GM18520 (cell line): Measurements from ENCODE around the gene PRDX5.
A peak's percentile ranks its signal among the peaks of the same experiment; 100 is the strongest.
"Not testable (repeated sequence)": the region's sequence is repeated elsewhere in the genome, so short reads cannot be mapped to it uniquely, and the experiment has no call there.

Experiments
- ATAC-seq: cut with Tn5 transposase; IDR thresholded peaks from one replicate; pipeline ENCODE4 v1.9.1; 2021; ENCODE audit not compliant: unreplicated experiment

PRDX5 gene

DNA sequence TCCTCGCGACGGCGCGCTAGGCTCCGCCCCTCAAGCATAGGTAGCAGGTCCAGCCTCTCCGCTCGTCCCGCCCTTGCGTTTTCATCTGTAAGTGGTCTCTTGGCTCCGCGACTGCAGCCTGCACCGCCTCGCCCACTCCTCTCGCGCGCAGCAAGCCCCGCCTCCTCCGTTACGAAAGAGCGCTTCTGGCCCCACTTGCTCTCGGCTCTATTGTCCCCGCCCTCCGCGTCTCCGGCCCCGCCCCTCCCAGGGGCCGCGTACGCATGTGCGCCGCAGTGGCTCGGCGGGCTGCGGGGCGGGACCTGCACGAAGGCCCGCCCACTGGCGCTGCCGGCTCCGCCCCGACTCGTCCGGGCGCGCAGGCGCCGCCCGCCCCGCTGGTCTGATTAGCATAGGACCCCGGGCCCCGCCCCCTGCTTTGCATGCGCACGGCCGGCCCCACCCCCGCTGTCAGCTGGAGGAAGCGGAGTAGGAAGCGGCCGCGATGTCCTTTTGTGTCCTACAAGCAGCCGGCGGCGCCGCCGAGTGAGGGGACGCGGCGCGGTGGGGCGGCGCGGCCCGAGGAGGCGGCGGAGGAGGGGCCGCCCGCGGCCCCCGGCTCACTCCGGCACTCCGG, 12.7 kb upstream of the PRDX5 start, which contains the start of gene ESRRA:
Gene ESRRA (plus strand): TSS at position 450 of the 616 bp plus-strand sequence. CDS start 1,656 bp downstream, outside the sequence.
- ATAC-seq = peak; percentile 65

DNA sequence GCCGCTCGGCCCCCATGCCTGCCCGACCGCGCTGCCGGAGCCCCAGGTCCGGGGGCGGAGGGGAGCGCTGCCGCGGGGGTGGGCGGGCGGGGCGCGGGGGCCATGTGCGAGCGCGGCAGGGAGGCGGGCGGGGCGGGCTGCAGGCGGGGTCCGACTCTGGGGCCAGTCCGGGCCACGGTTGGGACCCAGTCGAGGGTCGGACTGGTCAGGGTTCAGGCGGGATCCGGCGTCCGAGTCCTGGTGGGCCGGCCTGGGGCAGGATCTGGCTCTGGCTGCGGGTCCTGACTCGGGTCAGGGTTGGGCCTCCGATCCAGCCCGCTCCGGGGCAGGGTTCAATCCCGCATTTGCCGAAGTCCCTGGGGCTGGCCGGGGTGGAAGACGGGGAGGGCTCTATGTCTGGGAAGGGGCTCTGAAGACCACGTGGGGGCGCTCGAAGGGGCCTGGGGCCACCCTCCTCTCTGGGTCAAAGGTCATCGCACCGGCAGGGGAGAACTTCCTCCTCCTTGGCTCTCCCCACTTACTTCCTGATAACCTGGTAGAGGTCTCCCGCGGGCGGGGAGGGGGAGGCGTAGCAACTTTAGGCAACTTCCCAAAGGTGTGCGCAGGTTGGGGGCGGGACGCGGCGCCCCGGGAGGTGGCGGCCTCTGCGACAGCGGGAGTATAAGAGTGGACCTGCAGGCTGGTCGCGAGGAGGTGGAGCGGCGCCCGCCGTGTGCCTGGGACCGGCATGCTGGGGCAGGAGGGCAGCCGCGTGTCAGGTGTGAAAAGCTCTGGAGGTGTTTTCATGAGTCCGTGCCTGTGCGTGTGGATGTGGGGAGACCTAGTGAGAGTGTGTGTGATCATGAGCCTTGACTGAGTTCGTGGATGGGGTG, 12.0 kb upstream of the PRDX5 start:
- ATAC-seq = no peak

DNA sequence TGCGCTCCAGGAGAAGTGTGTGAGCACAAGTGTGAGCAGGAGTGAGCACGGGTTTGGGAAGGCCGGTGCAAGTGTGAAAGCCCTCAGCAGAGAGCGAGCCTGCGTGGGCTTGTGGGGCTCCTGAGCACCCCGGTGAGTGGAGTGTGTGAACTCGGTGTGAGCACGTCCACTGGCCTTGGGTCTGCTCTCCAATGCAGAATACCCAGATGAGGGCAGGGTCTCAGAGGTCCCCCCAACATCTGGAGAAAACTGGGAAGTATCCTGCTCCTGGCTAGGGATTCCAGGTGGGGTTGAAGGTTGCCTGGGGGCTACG, 11.4 kb upstream of the PRDX5 start:
- ATAC-seq = no peak

DNA sequence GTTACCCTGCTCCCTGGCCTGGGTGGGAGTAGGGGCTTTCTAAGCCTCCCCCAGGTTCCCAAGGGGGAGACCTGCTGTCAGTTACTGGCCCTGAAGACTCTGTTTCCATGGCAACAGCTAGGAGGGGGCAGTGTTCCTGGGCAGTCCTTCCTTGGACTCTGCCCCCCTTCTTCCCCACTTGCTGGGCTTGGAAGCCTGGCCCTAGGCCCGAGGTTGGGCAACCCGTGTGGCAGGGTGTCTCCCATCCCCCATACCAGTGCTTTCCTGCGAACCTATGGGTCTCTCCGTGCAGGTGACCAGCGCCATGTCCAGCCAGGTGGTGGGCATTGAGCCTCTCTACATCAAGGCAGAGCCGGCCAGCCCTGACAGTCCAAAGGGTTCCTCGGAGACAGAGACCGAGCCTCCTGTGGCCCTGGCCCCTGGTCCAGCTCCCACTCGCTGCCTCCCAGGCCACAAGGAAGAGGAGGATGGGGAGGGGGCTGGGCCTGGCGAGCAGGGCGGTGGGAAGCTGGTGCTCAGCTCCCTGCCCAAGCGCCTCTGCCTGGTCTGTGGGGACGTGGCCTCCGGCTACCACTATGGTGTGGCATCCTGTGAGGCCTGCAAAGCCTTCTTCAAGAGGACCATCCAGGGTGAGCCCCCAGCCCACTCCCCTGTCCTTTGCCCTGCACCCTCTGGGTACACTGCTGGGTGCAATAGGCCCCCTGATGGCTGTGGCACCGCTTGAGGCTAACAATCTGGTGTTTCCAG, 10.9 kb upstream of the PRDX5 start:
- no peak for ATAC-seq

DNA sequence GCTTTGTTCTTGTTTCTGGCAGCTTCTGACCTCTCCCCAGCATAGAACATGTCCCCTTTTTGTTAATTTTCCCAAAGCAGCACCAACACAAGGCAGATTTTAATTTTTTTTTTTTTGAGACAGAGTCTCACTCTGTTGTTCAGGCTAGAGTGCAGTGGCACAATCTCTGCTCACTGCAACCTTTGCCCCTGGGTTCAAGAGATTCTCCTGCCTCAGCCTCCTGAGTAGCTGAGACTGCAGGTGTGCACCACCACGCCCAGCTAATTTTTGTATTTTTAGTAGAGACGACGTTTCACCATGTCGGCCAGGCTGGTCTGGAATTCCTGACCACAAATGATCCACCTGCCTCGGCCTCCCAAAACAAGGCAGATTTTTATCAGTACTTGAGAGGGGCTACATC, 10.1 kb upstream of the PRDX5 start:
- not testable (repeated sequence) for ATAC-seq

DNA sequence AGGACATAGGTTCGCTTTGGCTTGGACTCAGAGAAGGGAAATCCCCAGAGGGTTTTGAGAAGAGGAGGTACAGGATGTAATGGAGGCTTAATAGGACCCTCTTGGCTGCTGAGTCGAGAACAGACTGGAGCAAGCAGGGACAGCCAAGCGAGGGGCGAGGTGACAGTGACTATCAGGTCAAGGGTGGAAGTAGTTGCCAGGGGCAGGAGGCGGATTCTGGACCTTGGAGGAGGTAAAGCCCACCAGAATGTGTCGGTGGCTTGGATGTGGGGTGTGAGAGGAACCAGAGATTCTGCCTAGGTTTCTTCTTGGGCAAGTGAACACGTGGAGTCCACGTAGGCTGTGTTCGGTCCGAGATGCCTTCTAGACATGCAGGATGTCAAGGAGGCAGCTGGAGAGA, 5.0 kb upstream of the PRDX5 start:
- no peak for ATAC-seq

DNA sequence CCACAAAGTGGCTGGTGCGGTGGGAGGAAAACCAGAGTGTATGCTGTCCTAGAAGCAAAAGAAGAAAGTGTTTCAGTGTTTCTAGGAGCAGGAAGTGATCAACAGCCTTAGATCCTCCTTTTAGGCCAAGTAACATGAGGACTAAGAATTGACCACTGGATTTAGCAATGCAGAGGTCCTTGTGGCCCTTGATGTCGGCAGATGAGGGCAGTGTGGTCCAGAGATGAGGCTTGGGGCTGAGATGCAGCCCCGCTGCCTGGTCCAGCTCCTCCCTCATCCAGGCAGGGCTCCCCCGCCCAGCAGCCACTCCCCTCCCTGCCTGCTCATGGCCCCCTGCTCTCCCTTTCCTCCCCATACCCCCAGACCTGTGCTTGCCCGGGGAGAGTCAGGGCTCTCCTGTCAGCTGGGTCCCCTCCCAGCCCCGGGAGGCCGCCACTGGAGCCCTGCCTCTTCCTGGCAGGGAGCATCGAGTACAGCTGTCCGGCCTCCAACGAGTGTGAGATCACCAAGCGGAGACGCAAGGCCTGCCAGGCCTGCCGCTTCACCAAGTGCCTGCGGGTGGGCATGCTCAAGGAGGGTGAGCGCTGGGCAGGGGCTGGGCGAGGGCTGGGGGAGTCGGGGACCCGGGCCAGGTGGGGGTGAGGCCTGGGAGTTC, 4.3 kb upstream of the PRDX5 start:
- ATAC-seq = no peak

DNA sequence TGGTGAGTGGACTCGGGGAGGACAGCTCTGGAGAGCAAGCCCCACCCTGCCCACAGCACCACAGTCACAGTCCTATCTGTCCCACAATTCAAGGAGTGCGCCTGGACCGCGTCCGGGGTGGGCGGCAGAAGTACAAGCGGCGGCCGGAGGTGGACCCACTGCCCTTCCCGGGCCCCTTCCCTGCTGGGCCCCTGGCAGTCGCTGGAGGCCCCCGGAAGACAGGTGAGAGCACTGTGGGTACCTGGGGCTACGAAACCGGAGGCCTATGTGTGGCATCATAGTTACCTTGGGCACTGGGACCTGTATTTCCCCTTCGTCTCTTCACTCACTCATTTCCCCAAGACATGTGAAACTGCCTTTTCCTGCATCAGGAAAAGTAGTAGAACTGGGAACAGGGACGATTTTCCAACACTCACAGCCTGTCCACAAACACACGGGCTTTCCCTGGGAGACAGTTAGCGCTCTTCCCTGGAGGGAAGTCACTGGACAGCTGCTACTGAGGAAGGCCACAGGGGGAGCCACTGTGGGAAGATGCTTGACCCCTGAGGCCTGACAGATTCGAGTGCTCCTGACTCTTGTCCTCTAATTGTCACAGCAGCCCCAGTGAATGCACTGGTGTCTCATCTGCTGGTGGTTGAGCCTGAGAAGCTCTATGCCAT, 3.6 kb upstream of the PRDX5 start:
- no peak for ATAC-seq

DNA sequence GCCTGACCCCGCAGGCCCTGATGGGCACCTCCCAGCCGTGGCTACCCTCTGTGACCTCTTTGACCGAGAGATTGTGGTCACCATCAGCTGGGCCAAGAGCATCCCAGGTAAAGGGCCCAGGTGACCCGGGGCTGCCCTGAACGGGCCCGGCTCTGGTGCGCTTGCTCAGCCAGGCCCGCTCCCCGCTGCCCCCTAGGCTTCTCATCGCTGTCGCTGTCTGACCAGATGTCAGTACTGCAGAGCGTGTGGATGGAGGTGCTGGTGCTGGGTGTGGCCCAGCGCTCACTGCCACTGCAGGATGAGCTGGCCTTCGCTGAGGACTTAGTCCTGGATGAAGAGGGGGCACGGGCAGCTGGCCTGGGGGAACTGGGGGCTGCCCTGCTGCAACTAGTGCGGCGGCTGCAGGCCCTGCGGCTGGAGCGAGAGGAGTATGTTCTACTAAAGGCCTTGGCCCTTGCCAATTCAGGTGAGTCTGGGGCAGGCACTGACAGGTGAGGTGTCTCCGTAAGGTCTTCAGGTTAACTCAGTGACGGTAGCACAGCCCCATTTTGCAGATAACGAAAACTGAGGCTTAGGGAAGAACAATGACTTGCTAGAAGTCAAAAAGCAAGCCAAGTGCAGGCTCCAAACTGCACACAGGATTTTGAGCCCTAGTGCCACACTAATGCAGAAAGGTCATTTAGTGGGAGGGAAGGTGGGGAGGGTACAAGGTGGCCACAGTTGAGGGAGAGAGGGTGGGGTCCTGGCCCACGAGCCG, 2.9 kb upstream of the PRDX5 start:
- no peak for ATAC-seq

DNA sequence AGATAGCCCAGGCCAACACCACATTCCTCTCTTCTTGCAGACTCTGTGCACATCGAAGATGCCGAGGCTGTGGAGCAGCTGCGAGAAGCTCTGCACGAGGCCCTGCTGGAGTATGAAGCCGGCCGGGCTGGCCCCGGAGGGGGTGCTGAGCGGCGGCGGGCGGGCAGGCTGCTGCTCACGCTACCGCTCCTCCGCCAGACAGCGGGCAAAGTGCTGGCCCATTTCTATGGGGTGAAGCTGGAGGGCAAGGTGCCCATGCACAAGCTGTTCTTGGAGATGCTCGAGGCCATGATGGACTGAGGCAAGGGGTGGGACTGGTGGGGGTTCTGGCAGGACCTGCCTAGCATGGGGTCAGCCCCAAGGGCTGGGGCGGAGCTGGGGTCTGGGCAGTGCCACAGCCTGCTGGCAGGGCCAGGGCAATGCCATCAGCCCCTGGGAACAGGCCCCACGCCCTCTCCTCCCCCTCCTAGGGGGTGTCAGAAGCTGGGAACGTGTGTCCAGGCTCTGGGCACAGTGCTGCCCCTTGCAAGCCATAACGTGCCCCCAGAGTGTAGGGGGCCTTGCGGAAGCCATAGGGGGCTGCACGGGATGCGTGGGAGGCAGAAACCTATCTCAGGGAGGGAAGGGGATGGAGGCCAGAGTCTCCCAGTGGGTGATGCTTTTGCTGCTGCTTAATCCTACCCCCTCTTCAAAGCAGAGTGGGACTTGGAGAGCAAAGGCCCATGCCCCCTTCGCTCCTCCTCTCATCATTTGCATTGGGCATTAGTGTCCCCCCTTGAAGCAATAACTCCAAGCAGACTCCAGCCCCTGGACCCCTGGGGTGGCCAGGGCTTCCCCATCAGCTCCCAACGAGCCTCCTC, 2.0 kb upstream of the PRDX5 start:
- not testable (repeated sequence) for ATAC-seq

DNA sequence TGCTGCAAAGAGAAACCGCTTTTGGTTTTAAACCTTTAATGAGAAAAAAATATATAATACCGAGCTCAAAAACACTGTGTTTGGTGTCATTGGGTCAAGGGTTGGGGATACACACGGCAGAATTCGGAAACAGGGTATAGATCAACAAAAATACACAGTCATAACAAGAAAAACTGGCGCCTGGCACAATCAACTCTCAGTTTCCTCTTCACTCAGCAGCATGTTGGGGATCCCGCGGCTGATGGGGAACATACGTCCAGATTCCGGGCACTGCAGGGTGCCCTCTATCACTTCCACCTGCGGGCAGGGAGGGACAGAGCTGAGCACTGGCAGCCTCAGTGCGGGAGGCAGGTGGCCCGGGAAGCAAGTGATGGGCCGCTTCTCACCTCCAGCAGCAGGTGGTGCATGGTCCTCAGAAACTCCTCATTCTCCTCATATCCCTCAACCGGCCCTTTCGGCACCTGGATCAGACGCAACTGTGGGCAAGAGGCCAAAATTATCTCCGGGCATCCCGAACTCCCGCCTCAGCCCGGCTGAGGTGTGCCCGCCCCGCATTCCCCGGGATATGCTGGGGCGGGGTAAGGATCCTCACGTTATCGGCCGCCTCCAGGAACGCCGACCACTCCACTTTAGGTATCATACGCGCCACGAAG, 1.1 kb upstream of the PRDX5 start:
- no peak for ATAC-seq

DNA sequence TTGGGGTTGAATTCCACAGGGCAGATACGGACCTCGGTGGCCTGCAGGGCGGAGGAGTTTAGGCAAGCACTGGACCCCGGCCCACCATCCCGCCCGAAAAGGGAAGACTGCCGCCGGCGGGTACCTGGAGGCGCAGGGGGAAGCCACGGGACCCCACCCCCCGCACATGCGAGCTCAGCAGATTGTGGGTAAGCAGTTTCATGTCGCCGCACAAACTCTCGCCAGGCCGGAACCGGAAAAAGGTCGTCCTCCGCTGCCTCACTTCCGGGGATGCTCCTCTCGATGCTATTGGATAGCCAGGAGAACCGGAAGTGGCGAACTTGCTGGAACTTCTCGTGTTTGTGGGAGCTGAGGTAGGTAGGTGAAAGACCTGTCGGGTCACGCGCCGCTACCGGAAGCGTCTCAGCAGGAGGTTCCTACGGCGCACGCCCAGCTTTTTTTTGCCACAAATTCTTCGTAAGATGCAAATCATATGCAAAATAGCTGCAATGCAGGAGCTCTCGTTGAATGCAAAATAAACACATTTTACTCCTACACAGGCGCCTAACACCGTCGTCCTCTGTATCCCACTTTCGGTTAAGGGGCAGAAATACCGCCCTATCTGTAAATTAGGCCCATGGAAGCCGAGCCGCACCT, 478 bp upstream of the PRDX5 start, which contains the start of gene TRMT112:
Gene TRMT112 (minus strand): TSS at position 235 of the 636 bp plus-strand sequence. CDS start 33 bp downstream, at position 202.
- ATAC-seq = peak; percentile 51

DNA sequence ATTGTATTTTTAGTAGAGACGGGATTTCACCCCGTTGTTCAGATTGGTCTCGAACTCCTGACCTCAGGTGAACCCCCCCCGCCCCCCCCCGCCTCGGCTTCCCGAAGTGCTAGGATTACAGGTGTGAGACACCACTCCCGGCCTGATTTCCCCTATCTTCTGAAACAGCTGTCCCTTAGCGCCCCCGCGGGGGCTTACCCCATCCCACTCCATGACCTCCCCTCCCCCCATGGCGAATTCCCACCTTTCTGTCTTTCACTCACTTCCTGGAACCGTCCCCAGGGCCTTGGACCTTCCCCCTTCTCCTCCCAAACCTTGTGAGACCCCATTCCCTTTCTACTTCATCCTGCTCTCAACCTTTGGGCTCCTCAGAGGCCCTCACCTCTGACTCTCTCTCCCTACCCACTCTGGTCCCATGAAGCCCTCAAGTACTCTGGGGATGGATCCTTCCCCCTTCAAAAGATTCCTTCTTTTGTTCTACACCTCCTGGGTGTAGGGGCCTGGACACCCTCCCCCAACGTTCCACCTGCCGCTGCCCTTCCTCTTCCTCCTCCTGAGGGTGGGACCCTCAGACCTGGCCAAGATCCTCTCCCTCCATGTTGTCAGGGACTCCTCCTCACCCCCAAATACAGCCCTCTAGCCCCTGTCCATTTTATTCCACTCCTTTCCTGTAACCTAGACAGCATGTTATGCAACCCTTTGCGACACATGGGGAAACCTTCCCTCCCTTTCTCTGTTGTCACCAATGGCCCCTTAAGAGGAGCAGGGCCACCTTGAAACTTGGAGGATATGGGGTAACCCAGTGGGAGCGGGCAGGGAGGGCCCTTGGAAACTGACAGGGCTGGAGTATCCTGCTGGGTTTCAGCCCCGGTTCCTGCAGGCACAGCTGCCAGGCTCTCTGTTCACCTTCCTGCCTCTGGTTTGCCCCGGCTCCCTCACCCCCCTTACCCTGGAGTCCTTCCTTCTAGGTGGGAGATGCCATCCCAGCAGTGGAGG, 1.1 kb downstream of the PRDX5 start:
- ATAC-seq = no peak

DNA sequence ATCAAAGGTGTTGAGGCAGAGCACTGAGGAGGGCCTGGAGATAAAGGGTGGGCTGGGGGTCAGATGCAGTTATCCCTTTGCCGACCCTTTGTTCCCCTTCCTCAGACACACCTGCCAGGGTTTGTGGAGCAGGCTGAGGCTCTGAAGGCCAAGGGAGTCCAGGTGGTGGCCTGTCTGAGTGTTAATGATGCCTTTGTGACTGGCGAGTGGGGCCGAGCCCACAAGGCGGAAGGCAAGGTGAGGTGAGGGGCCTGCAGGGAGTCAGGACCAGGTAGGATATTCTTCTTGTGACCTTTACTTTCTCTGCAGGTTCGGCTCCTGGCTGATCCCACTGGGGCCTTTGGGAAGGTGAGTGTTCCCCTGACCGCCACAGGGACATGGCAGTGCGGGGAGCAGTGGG, 2.6 kb downstream of the PRDX5 start:
- ATAC-seq = no peak

DNA sequence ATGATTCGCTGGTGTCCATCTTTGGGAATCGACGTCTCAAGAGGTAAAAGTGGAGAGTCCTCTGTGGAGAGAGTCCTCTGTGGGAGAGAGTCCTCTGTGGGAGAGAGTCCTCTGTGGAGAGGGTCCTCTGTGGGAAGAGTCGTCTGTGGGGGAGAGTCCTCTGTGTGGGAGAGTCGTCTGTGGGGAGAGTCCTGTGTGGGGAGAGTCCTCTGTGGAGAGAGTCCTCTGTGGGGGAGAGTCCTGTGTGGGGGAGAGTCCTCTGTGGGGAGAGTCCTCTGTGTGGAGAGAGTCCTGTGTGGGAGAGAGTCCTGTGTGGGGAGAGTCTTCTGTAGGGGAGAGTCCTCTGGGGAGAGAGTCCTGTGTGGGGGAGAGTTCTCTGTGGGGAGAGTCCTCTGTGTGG, 3.1 kb downstream of the PRDX5 start:
- no peak for ATAC-seq

DNA sequence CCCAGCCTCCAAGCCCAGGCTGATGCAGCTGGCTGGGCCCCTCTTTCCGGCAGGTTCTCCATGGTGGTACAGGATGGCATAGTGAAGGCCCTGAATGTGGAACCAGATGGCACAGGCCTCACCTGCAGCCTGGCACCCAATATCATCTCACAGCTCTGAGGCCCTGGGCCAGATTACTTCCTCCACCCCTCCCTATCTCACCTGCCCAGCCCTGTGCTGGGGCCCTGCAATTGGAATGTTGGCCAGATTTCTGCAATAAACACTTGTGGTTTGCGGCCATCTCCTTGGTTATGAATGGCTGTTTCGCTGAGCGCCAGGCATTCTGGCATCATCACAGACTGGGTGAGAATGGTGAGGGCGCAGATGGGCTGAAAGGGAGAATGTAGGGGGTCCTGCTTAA, 3.6 kb downstream of the PRDX5 start:
- ATAC-seq = no peak

DNA sequence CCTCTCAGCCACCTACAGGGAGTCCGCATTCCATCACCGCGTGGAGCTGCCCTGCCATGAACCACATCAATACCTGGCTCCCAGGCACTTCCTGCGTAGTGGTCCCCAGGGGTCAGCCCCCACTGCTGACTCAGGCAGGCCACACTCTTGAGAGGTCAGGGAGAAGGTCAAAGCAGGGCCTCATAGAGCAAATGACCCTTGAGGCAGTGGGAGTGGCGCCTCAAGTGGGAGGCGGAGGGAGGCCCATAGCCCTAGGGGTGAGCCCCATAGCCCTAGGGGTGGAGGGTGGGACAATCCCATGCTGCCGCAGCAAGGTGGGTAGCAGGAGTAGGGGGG, 5.0 kb downstream of the PRDX5 start:
- no peak for ATAC-seq
